Muscle layer of colon (tissue), 2 donors: ENCODE results near the gene TOLLIP.

Experiments
- H3K27ac ChIP-seq: one replicate; pipeline ENCODE4 v1.7.0; 2013; ENCODE audit warnings: low read depth, mild to moderate bottlenecking, low read length, moderate library complexity
- H3K27me3 ChIP-seq, 2 donors: one replicate each; pipeline ENCODE4 v1.7.0; 2013; ENCODE audit warnings: low read length in 2 of 2, mild to moderate bottlenecking in 2 of 2; ENCODE audit not compliant: insufficient read depth in 2 of 2, control insufficient read depth in 1 of 2
- H3K36me3 ChIP-seq: one replicate; pipeline ENCODE4 v1.7.0; 2013; ENCODE audit warnings: mild to moderate bottlenecking, low read length; ENCODE audit not compliant: insufficient read depth
- H3K4me1 ChIP-seq: one replicate; pipeline ENCODE4 v1.7.0; 2013; ENCODE audit warnings: mild to moderate bottlenecking, low read length; ENCODE audit not compliant: insufficient read depth
- H3K4me3 ChIP-seq, 2 donors: one replicate each; pipeline ENCODE4 v1.7.0; 2013; ENCODE audit warnings: low read length in 2 of 2, low read depth in 1 of 2, mild to moderate bottlenecking in 1 of 2, moderate library complexity in 1 of 2
- H3K9ac ChIP-seq: one replicate; pipeline ENCODE4 v1.7.0; 2013; ENCODE audit warnings: low read length
- H3K9me3 ChIP-seq: one replicate; pipeline ENCODE4 v1.7.0; 2013; ENCODE audit warnings: mild to moderate bottlenecking, low read length
- donor health status: abdominal sarcoma.
- donor health status: Adenocarcinoma of cecum.

TOLLIP gene

DNA sequence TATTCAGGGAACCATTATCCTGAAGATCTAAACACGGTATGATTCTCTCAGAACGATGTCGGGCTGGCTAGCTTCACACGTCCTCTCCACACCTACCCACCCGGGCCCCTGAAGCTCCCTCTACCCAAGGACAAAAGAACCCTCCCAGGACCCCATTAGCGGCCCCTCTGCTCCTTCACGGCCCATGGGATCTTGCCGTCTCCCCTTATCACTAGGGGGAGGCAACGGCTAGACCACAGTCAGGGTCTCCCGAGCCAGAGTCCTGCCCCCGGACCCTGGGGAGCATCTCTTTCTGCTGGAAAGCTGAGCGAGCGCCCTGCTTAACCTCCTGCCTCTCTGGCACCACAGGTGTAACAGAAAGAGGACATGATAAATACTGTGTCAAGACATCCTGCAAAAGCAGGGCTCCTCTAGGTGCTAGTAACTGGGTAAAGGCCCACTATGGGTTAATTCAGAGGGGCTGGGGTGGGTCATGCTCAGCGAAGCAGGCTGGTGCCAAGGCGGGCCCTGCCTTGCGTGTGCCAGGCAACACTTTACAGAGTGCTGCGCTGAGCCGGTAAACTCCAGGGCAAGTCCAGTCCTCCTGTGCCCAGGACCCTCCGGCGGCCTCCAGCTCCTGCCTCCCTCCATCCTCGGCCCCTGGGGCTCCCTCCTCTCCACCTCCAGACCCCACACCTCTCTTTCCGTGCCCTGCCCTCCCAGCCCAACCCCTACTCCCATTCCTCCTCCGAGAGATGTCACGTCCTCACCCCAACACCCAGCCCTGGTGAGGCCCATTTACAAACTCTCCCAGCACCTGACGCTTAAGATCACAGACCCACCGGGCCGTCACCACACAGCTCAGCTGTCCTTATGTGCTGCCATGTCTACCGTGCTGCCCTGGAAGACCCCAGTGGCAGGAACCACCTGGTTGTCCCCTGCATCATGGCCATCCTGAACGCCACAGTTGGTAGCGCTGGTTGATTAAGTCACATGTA is 3.0 kb downstream of the TOLLIP start:
- H3K36me3 ChIP-seq, result peaks cover 5% of the 10 kb centered on the region
- no peak overlapping the region for H3K4me3 ChIP-seq
- no peaks in the 10 kb centered on the region for H3K9me3 ChIP-seq
- no peak overlapping the region for H3K27ac ChIP-seq
- H3K4me1 ChIP-seq, result peaks cover 58% of the 10 kb centered on the region
- H3K9ac ChIP-seq, result no peak overlapping the region
- H3K27me3 ChIP-seq, result no peaks in the 10 kb centered on the region

DNA sequence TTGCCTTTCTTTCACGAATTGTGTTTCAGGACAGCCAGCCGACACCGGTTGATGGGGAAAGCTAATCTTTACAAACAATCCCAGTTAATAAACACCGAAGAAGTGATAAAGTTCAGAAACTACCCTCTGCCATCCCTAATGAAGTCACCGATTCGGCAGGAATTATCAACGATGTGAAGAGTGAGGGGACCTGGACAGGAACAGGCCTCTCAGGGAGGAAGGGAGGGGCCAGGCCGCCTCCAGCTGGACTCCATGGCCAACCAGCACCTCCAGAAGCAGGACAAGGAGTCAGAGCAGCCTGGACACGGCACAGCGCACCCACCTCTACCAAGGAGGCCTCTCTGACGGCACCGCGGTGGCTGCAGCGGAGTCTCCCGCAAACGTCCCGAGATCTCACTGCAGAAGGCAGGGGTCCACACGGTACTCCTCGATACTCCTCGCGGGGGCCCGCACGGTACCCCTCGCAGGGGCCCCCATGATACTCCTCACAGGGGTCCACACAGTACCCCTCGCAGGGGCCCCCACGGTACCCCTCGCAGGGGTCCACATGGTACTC is 3.9 kb downstream of the TOLLIP start:
- peaks cover 5% of the 10 kb centered on the region for H3K36me3 ChIP-seq
- no peak overlapping the region for H3K4me3 ChIP-seq
- H3K27me3 ChIP-seq, result no peaks in the 10 kb centered on the region
- H3K4me1 ChIP-seq, result peaks cover 57% of the 10 kb centered on the region
- no peak overlapping the region for H3K9ac ChIP-seq
- H3K9me3 ChIP-seq, result no peaks in the 10 kb centered on the region
- no peak overlapping the region for H3K27ac ChIP-seq

DNA sequence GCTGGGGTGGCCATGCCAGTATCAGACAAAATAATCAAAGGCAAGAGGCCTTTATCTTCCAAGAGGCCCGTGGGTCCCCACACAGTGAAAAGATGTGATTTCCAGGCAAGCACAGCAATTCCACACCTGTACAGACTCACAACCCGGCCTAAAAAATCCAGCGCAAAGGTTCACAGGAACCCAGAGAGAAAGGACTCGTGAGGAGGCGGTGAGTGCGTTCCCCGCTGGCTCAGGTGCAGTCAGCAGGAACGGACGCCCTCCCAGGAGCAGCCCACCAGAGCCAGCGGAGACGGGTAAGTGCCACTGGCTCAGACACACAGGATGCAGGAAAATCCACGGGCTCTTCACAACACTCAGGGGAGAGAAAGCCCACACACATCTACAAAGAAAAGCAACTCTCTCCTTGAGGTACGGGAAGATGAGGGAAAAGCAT is 4.4 kb downstream of the TOLLIP start:
- Histone ChIP-seq H3K27me3 (no peaks in the 10 kb centered on the region), H3K27ac (no peak overlapping the region), H3K4me1 (peaks cover 53% of the 10 kb centered on the region), H3K9me3 (no peaks in the 10 kb centered on the region), H3K36me3 (peaks cover 5% of the 10 kb centered on the region), H3K9ac (no peak overlapping the region), H3K4me3 (no peak overlapping the region)

DNA sequence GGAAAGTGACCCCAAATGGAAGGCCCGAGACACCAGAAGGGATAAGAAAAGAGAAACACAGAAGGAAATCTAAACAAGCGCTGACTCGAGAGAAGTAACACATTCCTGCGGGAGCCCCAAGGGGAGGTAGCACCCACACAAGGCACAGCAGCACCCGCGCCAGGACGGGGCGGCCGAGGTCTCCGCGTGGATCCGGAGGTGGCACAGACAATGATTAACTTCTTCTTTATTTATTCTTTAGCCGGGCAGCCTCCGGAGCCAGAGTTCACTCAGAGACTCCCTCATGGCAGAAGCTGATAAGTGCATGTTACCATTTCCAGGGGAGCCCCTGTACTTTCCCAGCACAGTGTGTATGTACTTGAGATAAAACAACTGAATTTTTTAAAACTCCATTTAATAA is 5.1 kb downstream of the TOLLIP start:
- Histone ChIP-seq H3K27ac (peak overlapping the region; percentile 55), H3K4me1 (peaks cover 58% of the 10 kb centered on the region), H3K4me3 (no peak overlapping the region)

DNA sequence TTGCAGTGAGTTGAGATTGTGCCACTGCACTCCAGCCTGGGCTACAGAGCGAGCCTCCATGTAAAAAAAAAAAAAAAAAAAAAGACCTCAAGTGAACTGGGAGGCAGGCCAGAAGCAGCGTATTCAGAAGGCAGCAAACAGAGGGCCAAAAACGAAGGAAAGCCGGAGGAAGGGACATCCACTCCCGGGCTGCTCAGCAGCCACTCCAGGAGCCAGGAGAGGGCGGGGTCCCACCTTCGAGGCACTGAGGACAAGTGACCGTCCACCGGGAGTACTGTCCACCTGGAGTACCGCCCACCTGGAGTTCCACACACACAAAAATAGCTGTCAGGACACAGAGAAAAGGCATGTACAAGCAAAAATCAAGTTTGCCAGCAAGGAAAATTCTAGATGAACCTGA is 5.5 kb downstream of the TOLLIP start:
- Histone ChIP-seq H3K36me3 (peaks cover 5% of the 10 kb centered on the region), H3K4me3 (no peak overlapping the region), H3K27me3 (no peaks in the 10 kb centered on the region), H3K9ac (no peak overlapping the region), H3K9me3 (no peaks in the 10 kb centered on the region), H3K4me1 (peaks cover 60% of the 10 kb centered on the region), H3K27ac (peak overlapping the region; percentile 55)

More for the DNA sequence above, 5.1 kb downstream of the TOLLIP start:
- H3K9ac ChIP-seq, result no peak overlapping the region
- H3K36me3 ChIP-seq, result peaks cover 5% of the 10 kb centered on the region
- H3K27me3 ChIP-seq, result no peaks in the 10 kb centered on the region
- no peaks in the 10 kb centered on the region for H3K9me3 ChIP-seq

DNA sequence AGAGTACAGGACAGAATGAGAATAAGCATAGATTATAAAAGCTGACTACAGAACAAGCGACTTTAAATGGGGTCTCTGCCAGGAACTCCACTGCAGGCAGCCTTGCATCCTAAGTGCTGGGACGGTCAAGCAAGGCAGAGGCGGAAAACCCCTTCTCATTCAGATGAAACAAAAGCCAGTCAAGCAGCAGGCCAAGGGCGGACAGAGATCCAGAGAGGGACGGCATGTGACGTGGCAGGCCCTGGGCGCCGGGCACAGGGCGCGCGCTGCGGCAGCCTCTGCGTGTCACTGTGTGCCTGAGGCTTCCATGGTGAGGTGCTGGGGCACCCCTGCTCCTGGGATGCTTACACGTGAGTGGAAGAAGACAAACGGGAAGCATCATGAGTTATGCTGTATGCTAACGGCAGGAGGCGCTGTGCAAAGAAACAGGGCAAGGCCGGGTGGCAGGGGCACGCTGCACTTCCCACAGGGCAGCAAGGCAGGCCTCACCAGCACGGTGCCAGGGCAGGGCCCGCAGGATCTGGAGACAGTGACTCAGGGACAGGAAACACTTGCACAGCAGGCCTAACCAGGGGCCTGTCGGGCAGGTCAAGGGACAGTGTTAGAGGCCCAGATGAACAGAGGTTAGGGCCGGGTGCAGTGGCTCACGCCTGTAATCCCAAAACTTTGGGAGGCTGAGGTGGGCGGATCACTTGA is 6.2 kb downstream of the TOLLIP start:
- Histone ChIP-seq H3K27me3 (no peaks in the 10 kb centered on the region), H3K27ac (no peak overlapping the region), H3K9ac (no peak overlapping the region), H3K4me1 (peaks cover 64% of the 10 kb centered on the region), H3K9me3 (no peaks in the 10 kb centered on the region), H3K4me3 (no peak overlapping the region), H3K36me3 (peaks cover 5% of the 10 kb centered on the region)

DNA sequence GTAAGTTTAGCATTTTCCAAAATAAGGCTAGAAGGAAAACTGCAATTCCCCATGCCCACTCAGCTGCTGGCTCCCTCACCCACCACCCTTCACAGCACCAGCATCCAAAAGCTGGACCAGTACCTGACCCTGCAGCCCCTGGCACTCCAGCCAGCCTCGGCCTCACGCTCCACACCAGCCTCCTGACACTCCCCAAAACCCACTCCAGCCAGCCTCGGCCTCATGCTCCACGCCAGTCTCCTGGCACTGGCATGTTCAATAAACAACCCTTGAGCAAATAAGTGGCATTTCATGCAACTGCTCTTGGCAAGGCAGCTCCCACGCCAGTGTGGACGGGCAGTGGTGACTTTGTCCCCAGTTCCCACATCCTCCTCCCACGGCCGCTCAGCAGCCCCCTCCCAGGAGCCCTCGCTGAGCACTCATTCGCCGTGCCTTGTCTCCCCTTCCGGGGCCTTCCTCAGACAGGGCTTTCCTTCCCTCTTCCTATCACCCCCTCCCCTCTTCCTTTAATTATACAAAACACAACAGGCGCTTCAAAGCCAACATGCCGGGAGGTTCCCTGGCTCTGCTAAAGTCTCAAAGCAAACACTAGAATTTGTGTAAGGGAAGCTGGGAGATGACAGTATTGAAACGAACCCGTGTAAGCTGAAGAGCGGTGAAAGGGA is 6.8 kb downstream of the TOLLIP start:
- peaks cover 11% of the 10 kb centered on the region for H3K36me3 ChIP-seq
- no peak overlapping the region for H3K9ac ChIP-seq
- H3K4me1 ChIP-seq, result peaks cover 57% of the 10 kb centered on the region
- no peaks in the 10 kb centered on the region for H3K9me3 ChIP-seq
- H3K27me3 ChIP-seq, result no peaks in the 10 kb centered on the region
- H3K27ac ChIP-seq, result no peak overlapping the region
- no peak overlapping the region for H3K4me3 ChIP-seq

DNA sequence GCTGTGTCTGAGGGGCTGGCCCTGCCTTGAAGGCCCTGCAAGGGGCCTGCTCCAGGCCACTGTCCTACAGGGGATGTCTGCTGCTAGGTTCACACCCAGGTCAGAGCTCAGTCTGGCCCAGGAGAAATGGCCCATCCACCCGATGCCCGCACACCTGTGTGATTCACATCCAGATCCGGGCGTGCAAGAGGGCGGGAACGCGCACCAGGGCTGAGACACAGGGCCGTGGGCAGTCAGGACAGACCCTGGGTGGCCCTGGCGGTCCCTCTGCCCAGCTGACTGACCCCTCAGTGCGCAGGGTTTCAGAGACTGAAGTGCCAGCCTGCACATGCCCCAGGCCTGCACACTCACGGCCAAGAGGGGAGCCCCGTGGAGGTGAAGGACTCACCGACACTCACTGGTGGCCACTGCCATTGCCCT is 7.4 kb downstream of the TOLLIP start:
- H3K36me3 ChIP-seq, result peaks cover 16% of the 10 kb centered on the region
- H3K4me1 ChIP-seq, result peaks cover 52% of the 10 kb centered on the region
- no peak overlapping the region for H3K27ac ChIP-seq
- no peak overlapping the region for H3K4me3 ChIP-seq
- no peak overlapping the region for H3K9ac ChIP-seq
- H3K27me3 ChIP-seq, result no peaks in the 10 kb centered on the region
- no peaks in the 10 kb centered on the region for H3K9me3 ChIP-seq

DNA sequence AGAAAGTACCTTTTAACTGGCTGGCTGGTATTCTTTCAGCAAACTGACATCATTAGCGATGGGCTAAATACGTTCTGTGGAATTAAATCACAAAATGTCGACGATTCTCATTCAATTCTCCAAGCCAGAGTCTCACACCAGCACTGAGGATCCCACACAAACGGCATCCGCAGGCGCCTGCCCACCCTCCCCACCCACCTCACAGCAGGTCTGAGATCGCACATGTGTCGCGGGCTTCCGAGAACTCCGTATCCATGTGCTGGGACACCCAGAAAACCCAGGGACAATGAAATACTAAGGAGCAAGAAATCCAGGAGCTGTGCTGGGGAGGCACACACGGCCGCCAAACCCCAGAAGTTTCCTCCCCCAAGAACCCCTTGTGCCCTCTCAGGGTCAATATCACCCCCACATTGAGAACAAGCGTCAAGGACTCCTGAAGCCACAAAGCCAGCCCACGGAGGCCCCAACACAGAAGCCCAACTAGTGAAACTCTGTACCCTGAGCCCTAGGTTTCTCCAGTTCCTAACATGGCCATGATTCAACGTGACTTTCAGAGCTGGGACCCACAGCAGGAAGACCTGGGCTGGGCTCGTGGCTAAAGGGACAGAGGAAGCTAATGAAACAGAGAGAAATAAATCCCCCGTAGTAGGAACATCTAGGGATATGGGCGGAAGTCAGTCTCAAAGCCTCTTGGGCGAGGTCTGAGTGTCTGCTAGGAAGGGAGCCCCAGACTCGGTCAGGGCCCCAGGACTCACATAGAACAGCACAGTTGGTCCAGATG is 8.0 kb downstream of the TOLLIP start:
- Histone ChIP-seq H3K27ac (no peak overlapping the region), H3K4me3 (no peak overlapping the region), H3K36me3 (peaks cover 16% of the 10 kb centered on the region), H3K27me3 (no peaks in the 10 kb centered on the region), H3K9ac (no peak overlapping the region), H3K4me1 (peaks cover 45% of the 10 kb centered on the region), H3K9me3 (no peaks in the 10 kb centered on the region)

DNA sequence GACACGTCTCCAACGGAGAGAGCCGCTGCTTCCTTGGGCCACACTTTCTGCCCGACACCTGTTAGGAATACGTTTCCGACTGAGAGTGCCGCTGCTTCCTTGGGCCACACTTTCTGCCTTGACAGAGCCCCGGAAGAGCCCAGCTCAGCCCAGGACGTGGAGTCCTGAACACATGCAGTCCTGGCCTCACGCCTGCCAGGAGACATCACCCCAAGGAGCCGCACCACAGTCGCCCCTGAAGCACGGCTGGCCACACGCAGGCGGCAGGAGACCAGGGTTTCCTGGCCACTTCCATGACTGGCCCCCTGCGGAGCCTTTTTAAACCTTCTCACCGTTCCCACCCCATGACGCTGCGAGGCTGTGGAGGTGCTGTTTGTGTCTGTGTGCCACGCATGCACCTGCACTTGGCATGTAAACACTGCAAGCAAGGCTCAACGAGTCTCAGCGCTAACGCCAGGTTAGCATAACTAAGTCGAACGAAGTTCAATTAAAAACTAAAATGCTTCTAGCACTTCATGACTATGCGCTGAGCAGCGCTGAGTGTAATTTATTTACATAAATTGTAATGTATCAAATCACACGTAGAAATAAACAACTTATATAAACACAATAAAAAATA is 8.8 kb downstream of the TOLLIP start:
- Histone ChIP-seq H3K9ac (no peak overlapping the region), H3K27me3 (no peaks in the 10 kb centered on the region), H3K9me3 (no peaks in the 10 kb centered on the region), H3K4me1 (peaks cover 41% of the 10 kb centered on the region), H3K4me3 (no peak overlapping the region), H3K36me3 (peaks cover 20% of the 10 kb centered on the region), H3K27ac (no peak overlapping the region)
